ENCODE results near the gene CPLX3.
A peak's percentile ranks its signal among the peaks of the same experiment; 100 is the strongest.
"Not testable (repeated sequence)": the region's sequence is repeated elsewhere in the genome, so short reads cannot be mapped to it uniquely, and the experiment has no call there.

CPLX3 gene

DNA sequence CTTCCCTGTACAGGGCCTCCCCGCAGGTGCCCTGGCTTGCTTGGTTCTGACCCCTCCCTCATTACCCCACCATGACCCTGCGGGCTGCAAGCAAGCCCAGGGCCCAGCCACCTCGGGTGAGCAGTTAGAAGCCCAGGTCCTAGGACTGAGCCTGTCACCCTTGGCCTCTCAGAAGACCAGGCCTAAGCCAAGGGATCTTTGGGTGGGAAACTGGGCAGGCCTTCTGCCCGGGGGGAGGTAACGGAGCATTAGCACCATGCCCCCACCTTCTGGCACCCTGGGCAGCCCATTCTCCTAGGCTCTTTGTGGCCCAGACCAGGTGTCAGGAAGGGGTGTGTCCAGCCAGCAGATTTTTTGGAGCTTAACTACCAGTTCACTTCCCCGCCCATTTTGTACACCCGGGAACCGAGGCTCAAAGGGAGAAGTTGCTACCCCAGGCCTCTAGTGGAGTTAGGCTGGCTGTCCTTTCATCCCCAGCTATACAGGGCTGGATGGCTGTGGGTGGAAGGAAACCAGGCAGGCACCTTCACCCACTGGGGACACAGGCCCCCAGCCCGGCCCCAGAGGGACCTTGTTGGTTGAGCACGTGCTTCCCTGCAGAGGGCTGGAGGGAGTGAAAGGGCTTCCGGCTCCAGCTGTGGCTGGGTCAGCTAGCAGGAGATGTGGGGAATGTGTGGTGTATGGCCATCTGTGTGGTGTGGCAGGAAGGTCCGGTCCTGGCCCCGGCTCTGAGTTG lies 43.2 kb upstream of the CPLX3 start:
- peak overlapping the region; percentile 84 to 91 for H3K4me3 ChIP-seq (ENCODE audit: low read depth in 1 of 2, low read length in 2 of 2)
- peaks cover 4 to 10% of the 10 kb centered on the region in 2 donors for H3K36me3 ChIP-seq (ENCODE audit: control insufficient read depth in 1 of 2, insufficient read depth in 2 of 2, low read length in 2 of 2)
- H3K4me1 ChIP-seq (ENCODE audit: control insufficient read depth in 1 of 2, insufficient read depth in 2 of 2, low read length in 2 of 2), result peaks cover 70 to 82% of the 10 kb centered on the region in 2 donors
- no peaks in the 10 kb centered on the region for H3K27me3 ChIP-seq (ENCODE audit: control insufficient read depth in 1 of 2, insufficient read depth in 2 of 2, low read length in 2 of 2)
- peak overlapping the region; percentile 76 to 84 for H3K9ac ChIP-seq (ENCODE audit: low read depth in 1 of 2, low read length in 2 of 2)
- H3K9me3 ChIP-seq (ENCODE audit: control insufficient read depth in 1 of 2, low read length in 2 of 2), result no peaks in the 10 kb centered on the region
- peak overlapping the region; percentile 34 for H3K27ac ChIP-seq (ENCODE audit: low read depth, low read length)

GRCh38 chr15:74783808-74784175 lies 42.6 kb upstream of the CPLX3 start:
- Histone ChIP-seq H3K27me3 (ENCODE audit: control insufficient read depth in 1 of 2, insufficient read depth in 2 of 2, low read length in 2 of 2) (no peaks in the 10 kb centered on the region), H3K4me3 (ENCODE audit: low read depth in 1 of 2, low read length in 2 of 2) (peak overlapping the region; percentile 84 to 91), H3K36me3 (ENCODE audit: control insufficient read depth in 1 of 2, insufficient read depth in 2 of 2, low read length in 2 of 2) (peaks cover 4 to 10% of the 10 kb centered on the region in 2 donors), H3K9ac (ENCODE audit: low read depth in 1 of 2, low read length in 2 of 2) (peak overlapping the region; percentile 76 to 84), H3K9me3 (ENCODE audit: control insufficient read depth in 1 of 2, low read length in 2 of 2) (no peaks in the 10 kb centered on the region), H3K27ac (ENCODE audit: low read depth, low read length) (peak overlapping the region; percentile 27), H3K4me1 (ENCODE audit: control insufficient read depth in 1 of 2, insufficient read depth in 2 of 2, low read length in 2 of 2) (peaks cover 72 to 82% of the 10 kb centered on the region in 2 donors)

DNA sequence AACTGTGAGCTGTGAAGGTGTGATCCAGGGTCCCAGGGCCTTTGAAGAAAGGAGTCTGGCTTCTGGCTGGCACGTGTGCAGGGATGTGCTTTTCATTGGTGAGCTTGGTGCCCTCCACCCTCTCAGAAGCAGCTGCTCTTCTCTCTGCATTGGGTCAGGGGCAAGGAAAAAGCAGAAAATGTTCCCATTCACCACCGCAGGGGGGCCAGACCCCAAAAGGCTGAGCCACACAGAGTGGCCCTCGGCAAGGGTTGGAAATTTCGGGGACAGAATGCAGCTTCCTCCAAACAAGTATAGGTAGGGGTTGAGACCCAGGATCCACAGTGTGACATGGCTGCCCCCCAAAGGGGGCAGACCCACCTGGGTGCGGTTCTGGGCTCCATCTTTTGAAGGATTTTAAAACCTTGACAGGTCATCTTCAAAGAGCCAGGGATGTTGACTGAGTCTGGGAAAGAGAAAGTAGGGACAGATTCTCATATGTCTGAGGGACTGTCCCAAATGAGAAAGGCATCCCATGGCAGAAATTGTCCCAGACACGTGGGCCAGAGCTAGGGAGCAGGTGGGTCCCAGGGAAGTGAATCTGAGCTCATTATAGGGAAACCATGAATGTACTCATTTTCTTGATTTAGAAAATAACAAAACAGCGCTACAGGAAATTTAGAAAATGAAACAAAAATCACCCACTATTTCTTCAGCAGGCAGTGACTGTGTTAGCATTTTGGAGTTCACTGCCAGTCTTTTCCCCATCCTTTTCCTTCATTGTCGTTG lies 41.8 kb upstream of the CPLX3 start:
- Histone ChIP-seq H3K27ac (ENCODE audit: low read depth, low read length) (peak overlapping the region; percentile 28), H3K9me3 (ENCODE audit: control insufficient read depth in 1 of 2, low read length in 2 of 2) (no peaks in the 10 kb centered on the region), H3K9ac (ENCODE audit: low read depth in 1 of 2, low read length in 2 of 2) (peak overlapping the region; percentile 56 to 76), H3K36me3 (ENCODE audit: control insufficient read depth in 1 of 2, insufficient read depth in 2 of 2, low read length in 2 of 2) (peaks cover 4 to 10% of the 10 kb centered on the region in 2 donors), H3K4me1 (ENCODE audit: control insufficient read depth in 1 of 2, insufficient read depth in 2 of 2, low read length in 2 of 2) (peaks cover 80 to 87% of the 10 kb centered on the region in 2 donors), H3K4me3 (ENCODE audit: low read depth in 1 of 2, low read length in 2 of 2) (peak overlapping the region; percentile 60 to 91), H3K27me3 (ENCODE audit: control insufficient read depth in 1 of 2, insufficient read depth in 2 of 2, low read length in 2 of 2) (no peaks in the 10 kb centered on the region)

- H3K27ac ChIP-seq (ENCODE audit: low read depth, low read length), result peak overlapping the region; percentile 28
- peaks cover 4 to 10% of the 10 kb centered on the region in 2 donors for H3K36me3 ChIP-seq (ENCODE audit: control insufficient read depth in 1 of 2, insufficient read depth in 2 of 2, low read length in 2 of 2)
- H3K9ac ChIP-seq (ENCODE audit: low read depth in 1 of 2, low read length in 2 of 2), result peak overlapping the region; percentile 56 to 76
- H3K4me3 ChIP-seq (ENCODE audit: low read depth in 1 of 2, low read length in 2 of 2), result peak overlapping the region; percentile 60 to 91
- no peaks in the 10 kb centered on the region for H3K9me3 ChIP-seq (ENCODE audit: control insufficient read depth in 1 of 2, low read length in 2 of 2)
- H3K4me1 ChIP-seq (ENCODE audit: control insufficient read depth in 1 of 2, insufficient read depth in 2 of 2, low read length in 2 of 2), result peaks cover 83 to 90% of the 10 kb centered on the region in 2 donors
- no peaks in the 10 kb centered on the region for H3K27me3 ChIP-seq (ENCODE audit: control insufficient read depth in 1 of 2, insufficient read depth in 2 of 2, low read length in 2 of 2)
Observed at GRCh38 chr15:74785194-74786032, 41.0 kb upstream of the CPLX3 start.

- Histone ChIP-seq H3K9ac (ENCODE audit: low read depth in 1 of 2, low read length in 2 of 2) (peak overlapping the region; percentile 50 to 52), H3K4me3 (ENCODE audit: low read depth in 1 of 2, low read length in 2 of 2) (peak overlapping the region in 1 of 2 donors; percentile 67), H3K4me1 (ENCODE audit: control insufficient read depth in 1 of 2, insufficient read depth in 2 of 2, low read length in 2 of 2) (peaks cover 83 to 90% of the 10 kb centered on the region in 2 donors)
- not testable (repeated sequence) for H3K36me3 ChIP-seq (ENCODE audit: control insufficient read depth in 1 of 2, insufficient read depth in 2 of 2, low read length in 2 of 2); H3K27me3 ChIP-seq (ENCODE audit: control insufficient read depth in 1 of 2, insufficient read depth in 2 of 2, low read length in 2 of 2); H3K27ac ChIP-seq (ENCODE audit: low read depth, low read length); H3K9me3 ChIP-seq (ENCODE audit: control insufficient read depth in 1 of 2, low read length in 2 of 2)
Observed at GRCh38 chr15:74786081-74786480, 40.3 kb upstream of the CPLX3 start.

DNA sequence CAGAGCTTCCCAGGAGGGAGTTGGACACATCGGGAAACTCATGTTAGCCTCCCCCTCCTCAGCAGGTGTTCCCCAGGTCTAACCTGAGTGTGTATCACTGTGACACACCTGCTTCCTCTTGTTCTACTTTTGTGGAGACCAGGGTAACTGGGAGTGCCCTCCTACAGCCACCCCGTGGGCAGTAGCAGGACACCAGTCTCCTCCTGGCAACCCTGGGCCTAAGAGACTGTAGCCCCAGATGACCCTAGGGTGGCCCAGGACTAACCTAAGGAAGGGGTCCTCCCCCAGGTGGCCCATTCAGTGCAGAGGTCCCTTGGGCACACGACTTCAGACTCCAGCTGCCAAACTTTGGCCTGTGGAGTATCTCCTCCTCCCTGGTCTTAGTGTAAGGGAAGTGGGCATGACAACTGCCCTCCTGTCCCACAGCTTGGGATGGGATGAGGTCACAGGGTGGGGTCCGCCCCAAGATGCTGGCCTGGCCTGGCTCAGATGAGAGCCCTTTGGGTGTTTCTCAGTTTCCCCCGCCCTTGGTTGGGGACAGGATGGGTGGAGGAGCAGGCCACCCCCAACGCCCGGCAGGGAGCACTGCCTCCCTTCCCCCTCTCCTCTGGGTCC lies 39.8 kb upstream of the CPLX3 start:
- H3K27me3 ChIP-seq (ENCODE audit: control insufficient read depth in 1 of 2, insufficient read depth in 2 of 2, low read length in 2 of 2), result no peaks in the 10 kb centered on the region
- peaks cover 4 to 10% of the 10 kb centered on the region in 2 donors for H3K36me3 ChIP-seq (ENCODE audit: control insufficient read depth in 1 of 2, insufficient read depth in 2 of 2, low read length in 2 of 2)
- peak overlapping the region; percentile 58 to 67 for H3K4me3 ChIP-seq (ENCODE audit: low read depth in 1 of 2, low read length in 2 of 2)
- H3K4me1 ChIP-seq (ENCODE audit: control insufficient read depth in 1 of 2, insufficient read depth in 2 of 2, low read length in 2 of 2), result peaks cover 83 to 90% of the 10 kb centered on the region in 2 donors
- peak overlapping the region; percentile 50 to 52 for H3K9ac ChIP-seq (ENCODE audit: low read depth in 1 of 2, low read length in 2 of 2)
- no peaks in the 10 kb centered on the region for H3K9me3 ChIP-seq (ENCODE audit: control insufficient read depth in 1 of 2, low read length in 2 of 2)
- peak overlapping the region; percentile 55 for H3K27ac ChIP-seq (ENCODE audit: low read depth, low read length)

DNA sequence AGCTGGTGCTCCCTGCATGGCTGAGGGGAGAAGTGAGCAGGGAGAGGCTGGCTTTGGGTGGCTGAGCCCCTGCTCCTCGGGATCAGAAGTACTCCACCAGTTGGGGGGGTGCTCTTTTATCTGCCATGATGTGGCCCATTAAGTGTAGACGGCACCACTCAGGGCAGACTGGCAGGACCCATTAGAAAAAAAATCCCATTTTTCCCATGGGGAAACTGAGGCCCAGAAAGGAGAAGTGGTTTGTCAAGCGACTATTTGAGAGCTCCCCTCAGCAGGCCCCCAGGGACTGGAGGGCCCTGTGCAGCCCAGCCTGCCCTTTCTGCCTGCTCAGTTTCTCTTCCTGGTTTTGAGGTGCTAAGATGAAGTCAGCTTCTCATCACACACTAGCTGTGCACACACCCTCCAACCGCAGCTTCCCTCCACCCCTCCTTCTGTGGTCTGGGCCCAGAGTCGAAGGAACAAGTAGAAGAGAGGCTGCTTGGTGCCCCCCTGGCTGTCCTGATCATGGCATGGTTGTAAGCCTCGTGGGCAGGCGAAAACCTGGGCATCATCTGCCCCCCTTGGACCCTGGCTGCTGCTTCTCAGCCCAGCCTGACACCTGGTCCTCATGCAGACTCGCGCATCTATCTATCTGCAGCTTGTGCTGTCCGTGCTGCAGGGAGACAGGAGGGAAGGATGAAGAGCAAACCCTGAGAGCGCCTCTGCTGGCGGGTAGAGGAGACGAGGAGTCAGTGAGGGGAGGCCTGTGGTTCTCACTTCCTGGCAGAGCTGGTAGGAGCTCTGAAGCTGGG lies 39.0 kb upstream of the CPLX3 start:
- Histone ChIP-seq H3K36me3 (ENCODE audit: control insufficient read depth in 1 of 2, insufficient read depth in 2 of 2, low read length in 2 of 2) (peaks cover 4 to 13% of the 10 kb centered on the region in 2 donors), H3K4me1 (ENCODE audit: control insufficient read depth in 1 of 2, insufficient read depth in 2 of 2, low read length in 2 of 2) (peaks cover 91 to 97% of the 10 kb centered on the region in 2 donors), H3K27me3 (ENCODE audit: control insufficient read depth in 1 of 2, insufficient read depth in 2 of 2, low read length in 2 of 2) (no peaks in the 10 kb centered on the region), H3K27ac (ENCODE audit: low read depth, low read length) (peak overlapping the region; percentile 55), H3K4me3 (ENCODE audit: low read depth in 1 of 2, low read length in 2 of 2) (peak overlapping the region; percentile 58 to 67), H3K9ac (ENCODE audit: low read depth in 1 of 2, low read length in 2 of 2) (peak overlapping the region; percentile 52 to 71), H3K9me3 (ENCODE audit: control insufficient read depth in 1 of 2, low read length in 2 of 2) (no peaks in the 10 kb centered on the region)

DNA sequence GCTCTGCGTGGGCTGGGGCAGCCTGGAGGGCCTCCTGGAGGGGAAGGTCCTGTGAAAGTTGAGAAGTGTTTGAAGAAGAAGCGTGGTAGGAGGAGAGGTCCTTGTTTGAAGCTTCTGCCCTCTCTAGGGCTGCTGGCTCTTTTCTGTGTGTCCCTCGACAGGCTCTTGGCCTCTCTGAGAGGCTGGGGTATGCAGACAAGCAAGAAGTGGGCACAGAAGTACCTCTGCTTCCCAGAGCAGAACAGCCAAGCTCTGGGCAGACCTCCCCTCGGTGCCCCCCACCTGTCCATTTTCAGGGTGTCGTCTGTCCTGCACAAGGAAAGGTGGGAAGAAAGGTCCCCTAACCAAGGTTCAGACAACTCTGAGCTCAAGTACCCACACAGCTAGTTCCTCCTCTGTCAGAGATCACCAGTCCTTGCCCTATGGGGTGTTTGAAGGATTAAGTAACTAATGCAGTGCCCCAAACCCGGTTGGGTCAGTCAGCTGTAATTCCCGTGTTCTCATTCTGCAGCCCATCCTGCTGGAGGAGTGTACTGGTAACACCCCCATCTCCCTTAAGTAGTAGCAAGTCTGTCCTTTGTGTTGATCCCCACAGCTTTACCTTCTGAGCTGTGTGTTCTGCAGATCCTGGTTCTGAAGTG lies 38.3 kb upstream of the CPLX3 start:
- H3K4me3 ChIP-seq (ENCODE audit: low read depth in 1 of 2, low read length in 2 of 2), result peak overlapping the region; percentile 57 to 67
- H3K27ac ChIP-seq (ENCODE audit: low read depth, low read length), result peak overlapping the region; percentile 45
- H3K4me1 ChIP-seq (ENCODE audit: control insufficient read depth in 1 of 2, insufficient read depth in 2 of 2, low read length in 2 of 2), result peaks cover 95 to 99% of the 10 kb centered on the region in 2 donors
- H3K36me3 ChIP-seq (ENCODE audit: control insufficient read depth in 1 of 2, insufficient read depth in 2 of 2, low read length in 2 of 2), result peaks cover 4 to 17% of the 10 kb centered on the region in 2 donors
- peak overlapping the region; percentile 22 to 71 for H3K9ac ChIP-seq (ENCODE audit: low read depth in 1 of 2, low read length in 2 of 2)
- H3K9me3 ChIP-seq (ENCODE audit: control insufficient read depth in 1 of 2, low read length in 2 of 2), result no peaks in the 10 kb centered on the region
- no peaks in the 10 kb centered on the region for H3K27me3 ChIP-seq (ENCODE audit: control insufficient read depth in 1 of 2, insufficient read depth in 2 of 2, low read length in 2 of 2)
